Right forelimb (tissue), 1 donor: Measurements from ENCODE around the gene CYP11A1.
"Not testable (repeated sequence)": the region's sequence is repeated elsewhere in the genome, so short reads cannot be mapped to it uniquely, and the experiment has no call there.

ENCODE experiments used
- DNase-seq: peaks from one replicate; pipeline ENCODE4 v3.0.0-alpha.2; 2018

CYP11A1 gene

GRCh38 chr15:74400313-74400860, 32.9 kb upstream of the CYP11A1 start:
- DNase-seq = no peak

DNA sequence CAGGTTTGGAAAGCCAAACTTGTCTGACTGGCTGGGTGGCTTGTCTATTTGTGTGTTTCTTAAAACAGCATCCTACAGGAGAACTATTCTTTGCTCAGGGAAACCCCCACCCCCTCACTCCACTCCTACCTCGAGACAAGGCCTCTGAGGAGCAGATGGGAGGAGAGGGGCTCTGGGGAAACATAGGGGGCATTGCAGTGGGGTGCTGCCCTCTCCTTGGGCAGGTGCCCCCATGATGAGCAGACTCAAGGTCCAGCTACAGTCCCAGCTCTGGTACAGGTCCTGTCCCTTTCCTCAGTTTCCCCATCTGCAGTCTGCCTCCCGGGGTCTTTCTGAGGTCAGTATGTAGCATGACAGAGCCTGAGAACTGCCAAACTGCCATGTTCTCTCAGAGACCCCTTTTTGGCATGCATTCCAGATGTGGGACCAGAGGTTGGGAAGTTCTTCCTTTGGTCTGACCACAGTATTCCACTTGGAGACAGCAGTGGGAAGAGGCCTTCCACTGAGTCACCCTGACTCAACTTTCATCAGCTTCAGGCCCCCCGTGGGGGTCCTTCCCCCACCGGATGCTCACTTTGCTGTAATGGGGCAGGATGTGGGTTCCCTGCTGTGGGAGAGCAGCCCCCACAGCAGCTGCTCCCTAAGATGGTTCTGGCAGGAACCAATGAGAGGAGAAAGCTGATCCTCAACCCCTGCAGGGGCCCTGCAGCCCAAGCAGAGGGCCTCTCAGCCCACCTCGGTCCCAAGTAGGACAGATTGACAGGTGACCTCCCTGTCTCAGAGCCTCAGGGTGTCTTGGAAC, 32.3 kb upstream of the CYP11A1 start:
- DNase-seq = no peak

GRCh38 chr15:74399100-74399499, 31.7 kb upstream of the CYP11A1 start:
- no peak for DNase-seq

- no peak for DNase-seq
These were observed 30.7 kb upstream of the CYP11A1 start for GRCh38 chr15:74398183-74398582.

DNA sequence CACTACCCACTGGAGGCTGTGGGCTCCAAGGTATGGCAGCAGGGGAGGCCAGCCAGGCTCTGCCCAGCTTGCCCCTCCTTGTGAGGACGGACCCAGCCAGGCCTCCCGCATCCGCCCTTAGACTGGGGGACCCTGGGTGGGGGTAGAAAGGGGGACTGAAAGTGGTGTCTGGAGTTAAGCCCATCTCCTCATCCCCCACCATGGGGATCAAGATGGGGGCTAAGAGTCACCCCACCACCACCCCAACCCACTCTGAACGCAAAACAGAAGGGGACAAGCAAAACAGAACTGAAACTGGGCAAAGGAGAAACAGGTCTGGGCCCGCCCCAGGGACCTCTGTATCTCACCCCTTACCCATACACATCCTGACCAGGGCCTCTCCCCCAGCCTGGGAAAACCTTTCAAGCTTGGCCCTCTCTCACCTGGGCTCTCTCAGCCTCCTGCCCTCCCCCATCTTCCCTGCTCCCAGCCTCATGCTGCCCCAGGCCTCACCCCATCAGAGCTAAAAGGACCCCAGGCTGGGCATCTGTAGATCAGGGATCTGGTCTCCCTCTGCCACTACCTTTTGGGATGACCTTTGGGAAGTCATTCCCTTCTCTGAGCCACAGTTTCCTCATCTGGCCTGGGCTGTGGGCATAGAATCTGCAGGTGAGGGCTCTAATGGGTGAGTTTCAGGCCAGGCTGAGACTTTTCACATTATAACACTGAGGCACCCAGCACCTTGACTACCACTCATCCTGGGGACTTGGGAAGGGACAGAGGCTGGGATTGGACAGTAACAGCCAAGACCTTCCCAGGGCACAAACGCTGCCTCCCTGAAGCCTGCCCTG, 30.0 kb upstream of the CYP11A1 start:
- DNase-seq = no peak

DNA sequence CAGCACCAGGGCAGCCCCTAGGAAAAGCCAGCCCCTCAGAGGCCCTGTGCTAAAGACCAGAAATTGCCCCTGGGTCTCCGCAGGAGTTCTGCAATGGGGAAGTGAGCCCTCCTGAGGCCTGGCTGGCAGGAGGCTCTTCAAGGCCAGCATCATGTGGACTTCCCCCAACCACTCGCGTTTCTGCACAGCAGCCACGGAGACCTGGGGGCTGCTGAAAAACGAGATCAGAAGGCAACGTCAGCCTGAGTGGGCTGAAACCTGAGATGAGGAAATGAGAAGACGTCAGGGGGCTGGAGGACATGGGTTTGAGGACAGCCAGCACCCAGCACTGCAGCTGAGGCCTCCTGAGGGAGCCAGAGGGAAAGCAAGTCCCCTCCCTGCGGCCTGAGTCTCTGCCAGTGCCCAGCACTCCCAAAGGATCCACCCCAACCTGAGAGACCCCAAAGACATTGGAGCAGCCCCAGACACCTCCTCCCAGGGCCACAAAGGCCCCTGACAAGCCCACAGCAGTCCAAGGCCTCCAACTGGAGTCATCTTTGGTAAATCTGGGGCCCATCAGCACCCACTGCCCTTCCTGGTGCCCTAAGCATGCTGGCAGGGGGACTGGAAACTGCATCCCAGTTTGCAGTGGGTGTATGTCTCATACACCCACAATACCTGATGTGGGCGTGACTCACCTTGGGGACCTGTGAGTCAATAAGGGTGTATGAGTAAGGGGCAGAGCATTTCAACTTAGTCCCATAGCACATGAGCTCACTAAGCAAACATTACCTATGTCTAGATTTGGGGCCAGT, 29.2 kb upstream of the CYP11A1 start:
- DNase-seq = no peak

- no peak for DNase-seq
These were observed 28.6 kb upstream of the CYP11A1 start for GRCh38 chr15:74396146-74396438.

DNA sequence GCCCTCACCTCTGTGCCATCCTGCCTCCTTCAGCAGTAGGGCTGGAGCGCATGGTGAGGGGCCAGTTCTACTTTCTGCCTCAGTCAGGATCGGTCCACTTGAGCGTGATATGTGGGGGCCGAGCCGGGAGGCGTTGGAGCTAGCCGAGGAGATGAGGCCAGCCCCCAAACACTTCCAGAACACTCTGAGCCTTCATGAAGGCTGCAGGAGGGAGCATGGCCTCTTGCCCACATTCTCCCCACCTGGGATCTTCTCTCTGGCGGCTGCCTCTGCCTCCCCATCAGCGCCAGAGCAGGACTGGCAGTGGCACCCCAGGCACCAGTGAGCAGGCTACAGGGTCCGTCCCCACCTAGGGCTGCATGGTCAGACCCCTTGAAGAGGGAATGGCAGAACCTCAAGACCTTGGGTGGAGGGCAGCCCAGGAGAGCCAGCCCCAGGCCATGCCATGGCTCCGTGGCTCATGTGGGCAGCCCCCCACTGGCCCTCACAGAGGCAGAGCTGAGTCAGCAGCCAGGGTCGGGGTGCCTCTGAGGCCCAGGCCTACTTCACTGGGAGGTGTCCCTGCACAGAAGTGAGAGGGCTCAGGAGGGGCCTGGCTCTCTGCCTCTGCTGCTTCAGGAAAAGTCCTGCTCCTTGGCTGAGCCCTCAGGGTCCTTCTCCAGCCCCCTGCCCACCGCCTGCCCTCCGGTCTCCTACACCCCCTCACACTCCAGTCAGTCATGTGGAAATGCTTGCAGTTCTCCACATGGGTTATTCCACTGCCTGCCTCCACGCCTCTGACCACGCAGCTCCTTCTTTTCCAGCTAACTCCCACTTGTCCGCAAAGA, 28.1 kb upstream of the CYP11A1 start:
- DNase-seq = no peak

- DNase-seq = no peak
These were observed 26.8 kb upstream of the CYP11A1 start for GRCh38 chr15:74394090-74394846.

DNA sequence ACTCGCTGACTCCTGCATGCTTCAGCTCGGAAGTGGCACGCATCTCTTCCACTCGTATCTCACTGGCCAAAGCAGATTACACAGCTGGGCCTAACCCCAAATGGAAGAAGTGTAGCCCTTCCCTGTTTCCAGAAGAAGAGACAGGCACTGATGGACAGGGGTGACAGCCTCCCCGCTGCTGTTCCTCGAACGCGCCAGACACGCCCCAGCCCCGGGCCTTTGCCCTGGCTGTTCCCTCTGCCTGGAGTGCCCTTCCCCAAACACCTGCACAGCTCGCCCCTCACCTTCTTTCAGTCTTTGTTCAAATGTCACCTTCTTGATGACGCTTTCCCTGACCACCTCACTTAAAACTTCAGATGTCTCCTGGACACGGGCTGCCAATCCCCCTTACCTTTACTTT, 26.0 kb upstream of the CYP11A1 start:
- DNase-seq = no peak

GRCh38 chr15:74392902-74393301, 25.5 kb upstream of the CYP11A1 start:
- DNase-seq = no peak

- DNase-seq = peak; percentile 76
These were observed 25.0 kb upstream of the CYP11A1 start for GRCh38 chr15:74392451-74392830.

DNA sequence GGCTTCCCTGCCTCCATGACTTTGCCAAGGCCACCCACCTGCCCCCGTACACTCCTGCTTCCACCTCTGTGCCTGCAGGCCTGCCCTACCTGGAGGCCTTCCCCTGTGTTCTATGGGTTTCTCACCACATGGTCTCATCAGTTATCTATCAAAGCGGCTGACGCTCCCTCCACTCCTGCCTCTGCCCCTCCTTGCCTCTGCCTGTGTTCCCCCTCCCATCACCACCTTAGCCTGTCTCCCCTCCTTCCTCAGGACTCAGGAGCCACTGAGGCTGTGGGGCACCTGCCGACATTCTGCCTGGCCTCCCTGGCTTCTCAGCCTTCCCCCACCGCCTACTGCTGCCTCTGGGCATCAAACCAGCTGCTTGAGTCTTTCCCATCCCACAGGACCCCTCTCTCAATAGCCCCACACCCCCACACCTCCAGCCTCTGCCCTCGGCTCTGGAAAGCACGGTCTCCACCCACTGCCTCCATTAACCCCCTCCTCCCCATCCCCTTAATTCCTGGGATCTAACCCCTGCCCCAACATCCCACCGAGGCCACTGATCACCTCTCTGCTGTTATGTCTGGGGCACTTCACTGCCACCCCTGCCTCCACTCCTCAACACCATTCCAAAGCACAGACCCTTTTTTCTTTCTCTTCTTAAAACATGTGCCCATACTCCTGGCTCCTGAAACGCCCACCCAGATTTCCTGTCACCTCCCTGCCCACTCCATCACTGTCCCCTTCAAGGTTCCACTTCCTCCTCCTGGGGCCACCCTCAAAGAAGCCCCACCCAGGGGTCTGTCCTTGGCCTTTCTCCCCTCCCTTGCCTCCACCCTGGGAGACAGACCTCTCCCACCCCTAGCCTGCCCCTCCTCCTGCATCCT, 24.4 kb upstream of the CYP11A1 start:
- no peak for DNase-seq

DNA sequence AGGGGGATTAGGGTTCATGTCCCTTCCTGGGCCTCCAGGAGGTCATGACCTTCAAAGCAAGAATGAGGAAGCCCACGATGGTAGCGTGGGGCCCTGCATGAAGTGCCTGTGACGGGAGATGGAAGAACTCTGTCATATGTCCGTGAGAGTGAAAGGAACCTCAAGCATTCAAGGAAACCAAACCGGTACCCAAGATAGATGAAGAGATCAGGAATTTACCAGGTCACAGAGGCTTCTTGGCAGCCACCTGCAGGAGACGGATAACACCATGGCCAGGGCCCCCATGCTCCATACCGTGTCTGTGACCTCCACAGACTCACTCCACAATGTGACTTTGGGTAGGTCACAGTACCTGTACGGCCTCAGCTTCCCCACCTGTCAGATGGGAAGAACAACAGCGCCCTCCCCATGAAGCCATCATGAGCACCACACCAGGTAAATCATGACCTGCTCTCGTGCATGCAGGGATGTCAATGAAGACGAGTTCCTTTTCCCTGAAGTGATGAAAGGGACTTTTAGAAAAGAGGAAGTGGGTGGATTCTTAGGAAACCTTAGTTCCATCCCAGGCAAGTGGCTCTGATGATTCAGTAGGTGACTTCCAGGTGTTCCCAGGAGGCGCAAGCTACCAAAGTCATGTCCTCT, 23.3 kb upstream of the CYP11A1 start:
- DNase-seq = no peak

- DNase-seq = not testable (repeated sequence)
These were observed 22.7 kb upstream of the CYP11A1 start for GRCh38 chr15:74390049-74390646.

- DNase-seq = no peak
These were observed 22.0 kb upstream of the CYP11A1 start for GRCh38 chr15:74389241-74390048.

DNA sequence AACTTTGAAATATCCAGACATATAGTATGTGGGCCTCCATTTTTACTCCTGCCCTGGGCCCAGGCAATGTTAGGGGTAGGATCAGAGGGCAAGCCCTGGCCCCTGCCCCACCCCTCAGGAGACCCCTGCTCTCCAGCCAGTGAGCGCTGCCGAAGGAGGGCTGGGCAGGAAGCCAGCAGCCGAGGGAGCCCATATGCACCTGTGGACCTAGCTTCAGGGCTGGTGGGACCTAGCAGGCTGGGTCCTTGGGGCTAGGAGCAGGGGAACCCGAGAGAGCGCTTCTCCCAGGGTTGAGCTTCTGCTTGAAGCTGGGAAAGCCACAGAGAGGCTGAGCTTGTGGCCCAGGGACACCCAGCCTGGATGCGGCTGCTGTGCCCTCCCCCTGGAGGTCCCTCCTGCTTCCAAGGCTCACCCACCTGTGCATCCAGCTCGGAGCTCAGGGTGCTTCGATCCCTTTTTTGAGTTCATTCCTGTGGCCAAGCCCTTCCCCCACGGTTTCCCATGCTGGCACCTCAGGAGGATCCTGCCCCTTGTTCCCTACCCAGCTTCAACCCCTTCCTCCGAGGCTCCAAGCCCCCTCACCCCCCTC, 21.0 kb upstream of the CYP11A1 start:
- DNase-seq = no peak
